Measurements from ENCODE around the gene LUC7L2. TPM values are rescaled to one million over a fixed set of nuclear protein-coding genes. Genes with fewer than 3 reads are reported as not detected.

Gene LUC7L2
- total and polyA plus RNA-seq, 2 donors (not counting 1 experiment from before 2014, with no cell fraction given), result 26.5 to 142 TPM

GRCh38 chr7:139453673-139454321, 94.1 kb downstream of the LUC7L2 start:
- POLR2A ChIA-PET, result no interaction called here
- TF ChIP-seq CTCF (IDR thresholded peaks at IDR 0.05), result no peak
- TF ChIP-seq EZH2 (IDR thresholded peaks at IDR 0.05; ENCODE audit: borderline replicate concordance, insufficient read depth, low read depth, low read length, poor library complexity, severe bottlenecking), result no peak
- Histone ChIP-seq H3K4me2 (replicated peaks; ENCODE audit: low read depth, low read length, poor library complexity, severe bottlenecking) (no peak overlapping the region), H3K4me1 (ENCODE audit: control insufficient read depth in 2 of 2, insufficient read depth in 2 of 2, low read length in 2 of 2) (no peaks in the 10 kb centered on the region), H3K9me3 (ENCODE audit: control extremely low read depth in 1 of 3, control insufficient read depth in 2 of 3, insufficient read depth in 1 of 3, low read length in 2 of 3) (no peaks in the 10 kb centered on the region), H3K79me2 (ENCODE audit: control insufficient read depth, insufficient read depth, low read length) (no peaks in the 10 kb centered on the region), H3K9ac (ENCODE audit: low read length) (no peak overlapping the region), H4K20me1 (ENCODE audit: control insufficient read depth, insufficient read depth, low read length, poor library complexity, severe bottlenecking) (no peaks in the 10 kb centered on the region), H3K4me3 (ENCODE audit: control extremely low read depth in 1 of 5, extremely low read depth in 1 of 5, insufficient read depth in 1 of 5, low read depth in 2 of 5, low read length in 4 of 5) (no peak overlapping the region), H3K27ac (ENCODE audit: low read length in 2 of 2) (no peak overlapping the region), H3K36me3 (replicated peaks in 1 of 2; ENCODE audit: control extremely low read depth in 1 of 2, control insufficient read depth in 1 of 2, extremely low read depth in 1 of 2, insufficient read depth in 2 of 2, low read length in 1 of 2) (no peaks in the 10 kb centered on the region), H3K27me3 (replicated peaks in 1 of 4; ENCODE audit: control extremely low read depth in 1 of 4, control insufficient read depth in 3 of 4, insufficient read depth in 4 of 4, low read length in 3 of 4) (no peaks in the 10 kb centered on the region), H2AFZ (ENCODE audit: insufficient read depth, low read depth, low read length, poor library complexity, severe bottlenecking) (no peak overlapping the region)
- Mint-ChIP-seq H3K9me3 (ENCODE audit: insufficient read depth) (no peaks in the 10 kb centered on the region), H3K4me3 (no peak overlapping the region), H3K27me3 (no peaks in the 10 kb centered on the region), H3K27ac (no peak overlapping the region), H3K4me1 (no peaks in the 10 kb centered on the region)
- CTCF ChIA-PET, result no interaction called here
- DNase-seq (no peak), ATAC-seq (ENCODE audit: low read depth) (no peak)
- 96% methylated on average over 20 of the region's 20 CpGs for WGBS (ENCODE audit: insufficient coverage)
- intact Hi-C loops (cut with micrococcal nuclease), result no loop called here

- Histone ChIP-seq H3K79me2 (ENCODE audit: control insufficient read depth, insufficient read depth, low read length) (no peaks in the 10 kb centered on the region), H3K36me3 (replicated peaks in 1 of 2; ENCODE audit: control extremely low read depth in 1 of 2, control insufficient read depth in 1 of 2, extremely low read depth in 1 of 2, insufficient read depth in 2 of 2, low read length in 1 of 2) (no peaks in the 10 kb centered on the region), H3K4me3 (ENCODE audit: control extremely low read depth in 1 of 5, extremely low read depth in 1 of 5, insufficient read depth in 1 of 5, low read depth in 2 of 5, low read length in 4 of 5) (no peak overlapping the region), H3K27ac (ENCODE audit: low read length in 2 of 2) (no peak overlapping the region), H3K27me3 (replicated peaks in 1 of 4; ENCODE audit: control extremely low read depth in 1 of 4, control insufficient read depth in 3 of 4, insufficient read depth in 4 of 4, low read length in 3 of 4) (no peaks in the 10 kb centered on the region), H3K4me1 (ENCODE audit: control insufficient read depth in 2 of 2, insufficient read depth in 2 of 2, low read length in 2 of 2) (no peaks in the 10 kb centered on the region), H2AFZ (ENCODE audit: insufficient read depth, low read depth, low read length, poor library complexity, severe bottlenecking) (no peak overlapping the region), H3K9me3 (ENCODE audit: control extremely low read depth in 1 of 3, control insufficient read depth in 2 of 3, insufficient read depth in 1 of 3, low read length in 2 of 3) (no peaks in the 10 kb centered on the region), H3K9ac (ENCODE audit: low read length) (no peak overlapping the region), H4K20me1 (ENCODE audit: control insufficient read depth, insufficient read depth, low read length, poor library complexity, severe bottlenecking) (no peaks in the 10 kb centered on the region), H3K4me2 (replicated peaks; ENCODE audit: low read depth, low read length, poor library complexity, severe bottlenecking) (no peak overlapping the region)
- DNase-seq (no peak), ATAC-seq (ENCODE audit: low read depth) (no peak)
- TF ChIP-seq CTCF (IDR thresholded peaks at IDR 0.05) (no peak), EZH2 (IDR thresholded peaks at IDR 0.05; ENCODE audit: borderline replicate concordance, insufficient read depth, low read depth, low read length, poor library complexity, severe bottlenecking) (no peak)
- no peak overlapping the region for H3K4me3 Mint-ChIP-seq
- no peak overlapping the region for H3K27ac Mint-ChIP-seq
- ChIA-PET CTCF (no interaction called here), POLR2A (no interaction called here)
- intact Hi-C loops (cut with micrococcal nuclease), result no loop called here
- H3K27me3 Mint-ChIP-seq, result no peaks in the 10 kb centered on the region
- no CpG with 5 or more reads among the region's 4 CpGs for WGBS (ENCODE audit: insufficient coverage)
- H3K4me1 Mint-ChIP-seq, result no peaks in the 10 kb centered on the region
- H3K9me3 Mint-ChIP-seq (ENCODE audit: insufficient read depth), result no peaks in the 10 kb centered on the region
Observed at GRCh38 chr7:139455789-139456188, 96.1 kb downstream of the LUC7L2 start.

All from B cell (primary cell).